H1 (cell line): ENCODE measurements around the gene REPIN1.

Experiments
- CTCF ChIP-seq, 3 experiments: IDR thresholded peaks; 1 replicate in 2 of 3; 2 replicates in 1 of 3; pipeline versions ENCODE4 v1.5.1 to v1.6.1; 2011; ENCODE audit warnings: low read length in 3 of 3, mild to moderate bottlenecking in 3 of 3, inconsistent platforms in 2 of 3, low read depth in 1 of 3, moderate library complexity in 1 of 3; ENCODE audit not compliant: insufficient read depth in 1 of 3; ENCODE audit errors: control extremely low read depth in 1 of 3
- EP300 ChIP-seq, 2 experiments: IDR thresholded peaks; 1 replicate in 1 of 2; 2 replicates in 1 of 2; pipeline ENCODE4 v1.6.1; 2011 to 2012; ENCODE audit warnings: low read depth in 2 of 2, low read length in 2 of 2, mild to moderate bottlenecking in 2 of 2, borderline replicate concordance in 1 of 2, inconsistent platforms in 1 of 2, moderate library complexity in 1 of 2

GRCh38 chr7:150342121-150342408 lies 26.6 kb upstream of the REPIN1 start:
- TF ChIP-seq EP300 (IDR thresholded peaks at IDR 0.05; ENCODE audit: borderline replicate concordance in 1 of 2, low read depth in 2 of 2, low read length in 2 of 2) (no peak), CTCF (IDR thresholded peaks at IDR 0.05; ENCODE audit: control extremely low read depth in 1 of 3, insufficient read depth in 1 of 3, low read depth in 1 of 3, low read length in 3 of 3) (no peak)
